CD4-positive, alpha-beta T cell treated with Interleukin-17A for 1 hour (primary cell): ENCODE data around the gene PANX1.
"Not testable (repeated sequence)": the region's sequence is repeated elsewhere in the genome, so short reads cannot be mapped to it uniquely, and the experiment has no call there.

ENCODE experiments used
- DNase-seq: peaks from one replicate; pipeline ENCODE4 v3.0.0-alpha.2; 2020

PANX1 gene

DNA sequence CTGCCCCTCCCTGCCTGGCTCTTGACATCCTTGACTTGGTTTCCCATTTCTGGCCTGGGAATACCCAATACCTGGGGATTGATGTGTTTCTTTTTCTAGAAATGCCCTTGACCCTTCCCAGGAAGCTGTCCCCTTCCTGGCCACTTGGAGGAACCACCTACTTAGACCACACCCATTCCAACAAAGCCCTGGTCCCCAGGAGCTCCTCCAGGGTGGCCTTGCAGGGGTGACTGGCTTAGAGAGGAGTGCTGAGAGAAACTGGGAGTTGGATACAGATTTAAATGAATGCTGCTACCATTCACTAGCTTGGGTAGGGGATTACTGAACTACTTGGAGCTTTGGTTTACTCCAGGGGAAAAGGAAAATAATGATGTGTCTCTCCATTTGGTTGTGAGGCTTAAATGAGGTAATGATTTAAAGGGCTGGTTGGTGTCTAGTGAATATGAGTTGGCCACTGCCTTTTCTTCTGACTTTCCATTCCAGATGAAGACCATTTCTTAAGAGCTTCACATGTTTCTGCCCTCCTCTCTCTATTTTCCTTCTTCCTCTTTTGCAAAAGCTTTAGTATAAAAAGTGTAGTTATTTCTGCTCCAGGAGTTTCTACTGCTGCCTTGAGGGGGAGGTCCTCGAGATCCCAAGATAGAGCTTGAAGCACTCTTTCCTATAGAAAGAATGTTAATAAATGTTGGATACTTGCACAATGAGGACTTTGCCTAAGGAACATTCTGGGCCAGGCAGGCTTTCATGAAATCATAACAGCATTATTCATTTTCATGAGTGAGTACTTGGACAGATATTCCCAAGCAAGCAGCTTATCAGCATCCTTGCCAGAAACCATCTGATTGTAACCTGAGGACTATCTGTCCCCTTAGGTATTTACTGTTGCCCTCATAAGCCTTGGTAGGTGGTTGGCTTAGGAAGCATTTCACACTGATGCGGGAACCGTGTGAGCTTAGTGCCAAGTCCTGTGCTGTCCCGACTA is 22.4 kb downstream of the PANX1 start:
- no peak for DNase-seq

DNA sequence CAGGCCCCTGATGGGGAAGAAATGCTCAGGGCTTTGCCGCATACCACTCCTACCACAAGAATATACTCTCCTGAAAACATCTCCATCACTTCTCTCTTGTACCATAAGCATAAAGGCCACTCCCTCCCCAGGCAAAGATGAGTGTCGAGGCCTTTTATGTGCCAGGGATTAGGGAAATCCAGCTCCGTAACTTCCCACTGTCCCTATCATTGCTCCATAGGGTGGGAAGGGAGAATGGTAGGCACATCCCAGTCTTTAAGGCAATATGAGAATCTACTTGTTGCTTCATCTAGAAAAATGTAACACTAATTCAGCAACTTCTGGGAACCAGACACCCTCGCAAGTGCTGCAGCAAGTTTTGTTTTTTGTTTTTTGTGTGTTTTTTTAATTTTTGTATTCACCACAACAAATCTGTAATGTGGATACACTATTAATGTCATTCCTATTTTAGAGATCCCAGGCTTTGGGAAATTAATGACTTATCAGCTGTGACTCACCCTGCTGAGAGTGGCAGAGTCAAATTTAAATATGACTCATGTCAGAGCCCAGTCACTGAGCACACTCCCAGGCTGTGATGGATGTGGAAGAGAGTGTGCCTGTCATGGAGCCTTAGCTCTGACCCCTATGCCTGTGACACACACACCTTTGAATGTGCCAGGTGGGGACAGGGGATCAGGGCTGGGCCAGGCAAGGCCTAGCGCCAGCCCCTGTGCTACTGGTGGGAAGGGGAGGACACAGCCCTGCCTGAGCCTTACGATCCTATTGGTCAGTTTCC is 23.4 kb downstream of the PANX1 start:
- DNase-seq = no peak

DNA sequence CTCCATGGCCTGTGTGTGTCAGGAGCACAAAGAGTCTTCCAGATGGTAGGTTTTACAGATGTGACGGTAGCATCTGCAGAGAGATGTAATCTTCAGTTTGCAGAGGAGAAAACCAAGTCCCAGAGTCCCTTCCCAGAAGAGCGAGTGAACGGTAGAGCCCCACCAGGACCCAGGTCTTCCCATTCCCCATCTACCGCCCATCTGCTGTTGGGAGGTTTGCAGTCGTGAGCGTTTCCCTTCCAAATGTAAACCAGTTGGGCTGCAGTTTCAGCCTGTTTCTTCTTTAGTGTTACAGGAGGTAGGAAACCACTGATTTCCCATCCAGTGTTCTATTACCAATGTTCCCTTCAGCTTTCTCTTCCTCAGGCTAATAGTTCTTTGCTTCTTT is 24.0 kb downstream of the PANX1 start:
- DNase-seq = no peak

DNA sequence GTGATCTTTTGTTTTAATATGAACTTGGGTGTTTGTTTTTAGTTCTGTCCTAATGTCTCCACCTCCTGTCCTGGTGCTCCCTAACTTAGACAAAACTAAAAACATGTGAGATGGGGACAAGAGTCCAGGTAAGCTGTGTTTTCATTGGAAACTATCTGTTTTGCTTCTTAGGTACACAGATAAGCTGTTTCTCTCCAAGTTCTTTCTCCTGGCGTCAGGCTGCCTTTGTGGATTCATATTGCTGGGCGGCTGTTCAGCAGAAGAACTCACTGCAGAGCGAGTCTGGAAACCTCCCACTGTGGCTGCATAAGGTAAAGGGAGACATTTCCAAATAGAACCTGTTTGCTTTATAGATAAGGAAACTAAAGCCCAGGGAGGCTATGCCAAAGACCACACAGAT is 24.7 kb downstream of the PANX1 start:
- no peak for DNase-seq

- DNase-seq = no peak
These were observed 25.6 kb downstream of the PANX1 start for GRCh38 chr11:94154095-94154856.

DNA sequence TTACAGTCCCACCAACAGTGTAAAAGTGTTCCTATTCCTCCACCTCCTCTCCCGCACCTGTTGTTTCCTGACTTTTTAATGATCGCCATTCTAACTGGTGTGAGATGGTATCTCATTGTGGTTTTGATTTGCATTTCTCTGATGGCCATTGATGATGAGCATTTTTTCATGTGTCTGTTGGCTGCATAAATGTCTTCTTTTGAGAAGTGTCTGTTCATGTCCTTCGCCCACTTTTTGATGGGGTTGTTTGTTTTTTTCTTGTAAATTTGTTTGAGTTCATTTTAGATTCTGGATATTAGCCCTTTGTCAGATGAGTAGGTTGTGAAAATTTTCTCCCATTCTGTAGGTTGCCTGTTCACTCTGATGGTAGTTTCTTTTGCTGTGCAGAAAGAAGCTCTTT is 28.7 kb downstream of the PANX1 start:
- DNase-seq = not testable (repeated sequence)

GRCh38 chr11:94168882-94169281 is 40.2 kb downstream of the PANX1 start:
- no peak for DNase-seq

DNA sequence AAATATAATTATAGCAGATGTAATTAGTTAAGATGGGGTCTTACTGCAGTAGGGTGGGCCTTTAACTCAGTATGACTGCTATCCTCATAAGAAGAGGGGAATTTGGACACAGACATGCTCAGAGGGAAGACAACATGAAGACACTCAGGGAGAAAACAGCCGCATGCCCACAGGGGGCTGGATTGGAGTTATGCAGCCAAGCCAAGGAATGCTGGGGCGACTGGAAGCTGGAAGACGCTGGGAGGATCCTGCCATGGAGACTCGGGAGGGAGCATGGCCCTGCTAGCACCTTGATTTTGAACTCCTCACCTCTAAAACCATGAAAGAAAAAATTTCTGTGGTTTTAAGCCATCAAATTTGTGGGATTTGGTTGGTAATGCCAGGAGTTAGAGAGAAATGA is 40.9 kb downstream of the PANX1 start:
- no peak for DNase-seq

GRCh38 chr11:94169930-94170545 is 41.4 kb downstream of the PANX1 start:
- no peak for DNase-seq

GRCh38 chr11:94170953-94171352 is 42.3 kb downstream of the PANX1 start:
- DNase-seq = no peak

- peak; percentile 26 for DNase-seq
These were observed 43.2 kb downstream of the PANX1 start for GRCh38 chr11:94171693-94172440.

DNA sequence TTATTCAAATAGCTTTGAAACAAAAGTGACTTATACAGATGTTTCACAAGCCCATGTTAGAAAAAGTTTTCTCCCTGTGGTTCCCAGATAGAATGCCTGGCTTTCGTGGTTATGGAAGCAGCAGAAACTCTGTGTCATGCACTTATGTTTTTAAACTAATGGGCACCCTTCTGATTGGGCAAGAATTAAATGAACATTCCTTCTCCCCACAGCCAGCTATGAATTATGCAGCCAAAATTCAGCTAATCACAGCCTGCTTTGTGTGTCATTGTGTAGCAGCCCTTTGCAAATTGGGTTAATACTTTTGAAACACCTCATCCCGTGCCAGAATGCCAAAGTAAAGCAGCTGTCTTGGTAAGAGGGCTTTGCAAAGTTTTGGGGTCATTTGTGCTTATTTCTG is 46.9 kb downstream of the PANX1 start:
- DNase-seq = no peak

DNA sequence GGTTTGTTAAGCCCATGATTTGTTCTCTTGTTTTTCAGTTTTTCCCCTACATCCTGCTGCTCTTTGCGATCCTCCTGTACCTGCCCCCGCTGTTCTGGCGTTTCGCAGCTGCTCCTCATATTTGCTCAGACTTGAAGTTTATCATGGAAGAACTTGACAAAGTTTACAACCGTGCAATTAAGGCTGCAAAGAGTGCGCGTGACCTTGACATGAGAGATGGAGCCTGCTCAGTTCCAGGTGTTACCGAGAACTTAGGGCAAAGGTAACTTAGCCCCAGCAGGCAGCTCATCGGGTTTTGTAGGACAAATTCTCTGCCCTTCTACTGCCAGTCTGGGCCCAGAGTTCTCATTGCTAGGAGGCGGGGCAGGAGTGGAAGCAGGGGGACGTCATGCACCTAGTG is 49.7 kb downstream of the PANX1 start:
- no peak for DNase-seq

GRCh38 chr11:94179696-94180095 is 51.1 kb downstream of the PANX1 start:
- no peak for DNase-seq

DNA sequence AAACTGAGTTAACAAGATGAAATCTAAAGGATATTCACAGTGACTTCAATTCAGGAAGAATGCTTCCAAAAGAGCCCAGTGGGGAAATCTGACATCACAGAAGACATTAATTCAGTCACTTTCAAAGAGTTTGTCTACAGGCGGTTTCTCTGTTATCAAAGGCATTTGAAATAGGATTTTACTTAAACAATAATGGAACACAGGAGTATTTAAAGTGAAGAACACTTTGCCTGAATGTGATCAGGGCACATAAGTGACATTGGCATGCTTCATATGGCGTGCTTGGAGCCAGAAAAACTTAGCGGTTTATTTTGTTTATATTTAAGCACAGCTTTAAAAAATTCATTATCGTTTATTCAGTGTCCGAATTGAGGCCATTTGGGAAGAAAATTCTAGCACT is 52.9 kb downstream of the PANX1 start:
- no peak for DNase-seq

- DNase-seq = no peak
These were observed 53.3 kb downstream of the PANX1 start for GRCh38 chr11:94181943-94182342.

DNA sequence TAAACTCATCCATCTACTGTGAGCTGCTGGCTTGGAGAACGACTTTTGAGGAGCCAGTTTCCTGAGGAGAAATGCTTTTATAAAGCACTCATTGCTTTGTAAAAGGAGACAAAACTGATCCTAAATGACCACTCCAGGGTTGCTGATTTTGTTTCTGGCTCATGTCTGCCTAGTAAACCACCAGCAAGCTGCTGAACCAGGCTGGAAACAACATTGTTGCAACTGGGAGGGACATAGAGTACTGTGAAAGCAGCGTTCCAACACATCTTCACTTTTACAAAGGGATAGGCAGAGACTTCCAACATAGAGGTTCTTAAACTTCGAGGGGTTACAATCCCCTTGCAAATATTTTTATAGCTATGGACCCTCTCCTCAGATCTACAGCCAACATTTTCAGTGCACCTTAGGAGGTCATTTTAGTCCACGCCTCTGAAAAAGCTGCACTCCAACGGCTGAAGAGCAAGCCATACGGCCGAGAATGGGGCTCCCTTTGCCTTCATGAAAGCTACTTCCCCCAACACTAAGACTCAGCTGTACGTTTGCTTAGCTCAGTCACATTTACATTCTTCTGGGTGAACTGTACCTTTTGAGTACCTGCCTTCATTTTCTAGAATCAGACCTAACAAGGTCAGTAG is 54.7 kb downstream of the PANX1 start:
- no peak for DNase-seq

- peak; percentile 22 for DNase-seq
These were observed 55.2 kb downstream of the PANX1 start for GRCh38 chr11:94183886-94184264.

DNA sequence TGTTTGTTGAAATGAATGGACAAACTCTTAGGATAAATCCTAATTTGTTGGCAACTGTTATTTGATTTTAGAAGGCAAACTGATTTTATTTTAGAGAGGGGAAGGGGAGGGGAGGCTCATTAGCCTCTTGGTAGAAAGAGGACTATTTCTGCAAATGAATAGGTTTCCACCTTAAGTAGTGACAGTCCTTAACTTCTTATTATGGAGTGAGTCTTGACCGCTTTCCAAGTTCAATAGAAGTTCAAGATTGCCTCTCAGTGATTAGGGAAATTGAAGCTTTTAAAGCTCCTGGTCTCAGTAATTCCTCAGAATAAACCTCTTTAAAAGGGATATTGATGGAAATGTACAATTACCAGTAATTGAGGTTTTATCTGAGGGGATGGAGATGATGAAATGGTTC is 55.7 kb downstream of the PANX1 start:
- no peak for DNase-seq

- DNase-seq = no peak
These were observed 56.2 kb downstream of the PANX1 start for GRCh38 chr11:94184846-94185245.

DNA sequence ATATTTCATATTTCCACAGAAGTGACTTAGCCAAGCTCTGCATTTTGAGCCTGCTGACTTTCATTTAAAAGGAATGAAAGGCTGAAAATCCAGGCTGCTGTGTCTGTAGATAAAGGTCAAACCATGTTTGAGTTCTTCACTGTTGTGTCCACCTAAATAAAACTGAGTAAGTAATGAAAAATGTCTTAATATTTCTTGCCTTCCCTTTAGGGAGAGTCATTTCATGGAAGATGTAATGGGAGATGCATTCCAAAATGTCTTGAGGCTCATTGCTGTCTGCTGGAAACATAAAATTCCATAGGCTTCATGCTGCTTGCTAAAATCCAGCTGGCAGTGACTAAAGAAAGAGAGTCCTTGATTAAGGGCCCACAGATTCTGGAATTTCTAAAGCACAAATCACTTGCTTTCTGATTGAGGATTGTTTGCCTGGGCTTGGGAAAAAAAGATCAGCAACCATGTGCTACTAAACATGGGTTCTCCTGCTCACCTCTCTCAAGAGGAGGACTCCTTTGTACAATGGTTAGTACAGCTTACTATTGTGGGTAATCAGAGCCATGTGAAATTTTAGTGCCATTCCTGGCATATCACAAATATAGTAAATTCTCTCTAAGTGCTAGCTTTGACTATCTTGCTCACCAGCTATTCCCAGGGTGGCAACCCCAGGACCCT is 56.9 kb downstream of the PANX1 start:
- DNase-seq = no peak
